ENCODE results near the gene CAPN14. TPM values are rescaled to one million over a fixed set of nuclear protein-coding genes. Genes with fewer than 3 reads are reported as not detected.

Gene CAPN14
- total RNA-seq, 2 donors from 2014 or later, result 0.43 to 1.2 TPM

DNA sequence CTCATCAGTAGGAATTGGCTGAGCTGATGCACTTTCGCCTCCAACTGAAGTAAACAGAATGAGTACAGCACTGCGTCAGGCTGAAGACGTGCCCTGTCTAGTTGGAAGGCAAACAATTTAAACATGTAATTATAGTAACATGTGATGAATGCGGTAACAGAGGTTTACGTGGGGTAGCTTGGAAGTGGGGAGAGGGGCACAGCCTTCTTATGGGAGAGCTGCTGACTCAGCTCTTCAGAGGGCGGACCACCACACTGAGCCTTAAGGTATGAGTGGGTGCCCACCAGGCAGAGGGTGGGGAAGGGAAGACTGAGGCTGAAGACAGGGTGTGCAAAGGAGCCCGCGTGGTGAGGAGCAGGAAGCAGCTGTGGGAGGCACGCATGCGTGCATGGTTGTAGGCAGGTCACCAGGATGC lies 10.4 kb upstream of the CAPN14 start:
- H3K27me3 Mint-ChIP-seq, result peaks cover 13 to 44% of the 10 kb centered on the region in 2 donors

DNA sequence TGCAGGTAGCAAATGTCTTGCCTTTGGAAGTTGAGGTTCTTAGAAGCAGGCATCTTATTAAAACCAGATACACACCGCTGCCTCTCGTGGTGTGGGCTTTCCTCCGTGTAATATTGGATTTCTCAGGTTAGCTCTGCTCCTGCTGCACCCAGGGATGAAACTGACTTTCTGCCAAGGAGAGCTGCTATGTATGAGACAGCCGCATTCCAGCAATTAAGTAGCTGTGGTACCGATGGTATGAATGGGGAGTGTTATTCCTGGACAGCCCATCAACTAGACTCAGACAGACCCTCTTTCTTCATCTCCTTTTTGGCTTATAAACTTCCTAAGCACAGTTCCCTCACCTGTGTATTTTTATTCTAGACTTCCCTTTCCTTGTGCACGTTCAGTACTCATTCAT lies 9.8 kb upstream of the CAPN14 start:
- H3K36me3 Mint-ChIP-seq, result no peaks in the 10 kb centered on the region
- DNase-seq (ENCODE audit: low spot score) (no peak), ATAC-seq (no peak)
- no peaks in the 10 kb centered on the region for H3K4me1 Mint-ChIP-seq (ENCODE audit: low read depth in 2 of 2)
- H3K4me3 Mint-ChIP-seq, result no peak overlapping the region
- H3K27ac Mint-ChIP-seq, result no peak overlapping the region
- H3K27me3 Mint-ChIP-seq, result peaks cover 16 to 48% of the 10 kb centered on the region in 2 donors
- no peaks in the 10 kb centered on the region for H3K9me3 Mint-ChIP-seq

More for the DNA sequence above, 10.4 kb upstream of the CAPN14 start:
- Mint-ChIP-seq H3K4me3 (no peak overlapping the region), H3K27ac (no peak overlapping the region), H3K9me3 (no peaks in the 10 kb centered on the region), H3K36me3 (no peaks in the 10 kb centered on the region), H3K4me1 (ENCODE audit: low read depth in 2 of 2) (peaks cover 0 to under 1% of the 10 kb centered on the region in 2 donors)
- DNase-seq (ENCODE audit: low spot score) (no peak), ATAC-seq (peak; percentile 56)

DNA sequence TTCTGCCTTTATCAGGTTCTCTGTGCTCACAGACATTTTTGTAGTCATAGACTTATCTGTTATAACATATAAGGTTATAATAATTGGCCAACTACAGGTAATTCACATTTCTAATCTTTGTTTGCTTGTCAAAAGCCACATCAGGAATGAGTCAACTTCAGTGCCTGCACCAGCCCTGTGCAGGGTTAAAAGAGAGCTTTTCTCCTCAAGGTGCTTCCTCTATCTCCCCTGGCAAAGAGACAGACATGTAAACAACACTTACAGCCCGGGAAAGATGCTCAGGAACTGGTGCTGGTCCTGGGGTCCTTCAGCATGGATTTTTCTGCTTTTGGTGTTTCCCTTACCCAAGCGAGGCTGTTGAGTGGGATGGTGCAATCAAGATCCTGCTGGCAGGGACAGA lies 9.0 kb upstream of the CAPN14 start:
- Mint-ChIP-seq H3K27ac (no peak overlapping the region), H3K36me3 (no peaks in the 10 kb centered on the region), H3K9me3 (no peaks in the 10 kb centered on the region), H3K27me3 (peaks cover 20 to 50% of the 10 kb centered on the region in 2 donors), H3K4me1 (ENCODE audit: low read depth in 2 of 2) (peaks cover 0 to 4% of the 10 kb centered on the region in 2 donors), H3K4me3 (no peak overlapping the region)
- DNase-seq (ENCODE audit: low spot score), result no peak
- ATAC-seq, result no peak

DNA sequence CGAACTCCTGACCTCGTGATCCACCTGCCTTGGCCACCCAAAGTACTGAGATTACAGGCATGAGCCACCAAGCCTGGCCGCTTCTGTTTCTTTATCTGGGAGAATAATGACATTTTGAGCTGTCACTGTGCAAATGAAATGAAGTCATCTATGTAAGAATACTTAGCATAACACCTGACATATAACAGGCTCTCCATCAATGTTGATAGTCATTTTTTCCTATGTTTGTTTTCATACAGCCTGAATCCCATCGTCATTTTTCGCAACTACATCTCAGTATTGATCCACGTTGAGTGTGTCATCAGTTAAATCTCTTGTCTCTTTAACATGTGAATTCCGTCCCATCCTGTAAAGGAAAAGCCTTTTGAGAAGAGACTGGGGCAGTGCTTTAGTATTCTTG lies 6.4 kb upstream of the CAPN14 start:
- DNase-seq (ENCODE audit: low spot score) (no peak), ATAC-seq (no peak)
- H3K27me3 Mint-ChIP-seq, result peaks cover 22 to 42% of the 10 kb centered on the region in 2 donors
- no peak overlapping the region for H3K4me3 Mint-ChIP-seq
- peaks cover 0 to 13% of the 10 kb centered on the region in 2 donors for H3K4me1 Mint-ChIP-seq (ENCODE audit: low read depth in 2 of 2)
- no peaks in the 10 kb centered on the region for H3K9me3 Mint-ChIP-seq
- no peak overlapping the region for H3K27ac Mint-ChIP-seq
- no peaks in the 10 kb centered on the region for H3K36me3 Mint-ChIP-seq

DNA sequence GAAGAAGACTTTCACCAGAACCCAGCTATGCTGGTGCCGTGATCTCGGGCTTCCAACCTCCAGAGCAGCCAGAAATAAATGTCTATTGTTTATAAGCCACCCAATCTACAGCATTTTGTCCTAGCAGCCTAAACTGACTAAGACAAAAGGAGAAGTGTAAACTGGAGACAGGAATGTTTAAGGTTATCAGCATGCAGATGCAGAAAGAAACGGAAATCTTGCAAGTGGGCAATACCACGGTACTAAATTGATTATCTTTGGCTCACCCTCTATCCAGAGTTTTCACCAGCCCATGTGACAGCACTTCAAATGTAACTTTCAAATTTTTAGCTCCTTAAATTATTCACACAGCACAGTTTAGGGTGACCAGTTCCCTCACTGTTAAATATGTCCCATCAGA lies 5.7 kb upstream of the CAPN14 start:
- Mint-ChIP-seq H3K36me3 (no peaks in the 10 kb centered on the region), H3K4me3 (no peak overlapping the region), H3K9me3 (no peaks in the 10 kb centered on the region), H3K4me1 (ENCODE audit: low read depth in 2 of 2) (peaks cover 2 to 15% of the 10 kb centered on the region in 2 donors), H3K27me3 (peaks cover 22 to 39% of the 10 kb centered on the region in 2 donors), H3K27ac (no peak overlapping the region)
- ATAC-seq (no peak), DNase-seq (ENCODE audit: low spot score) (no peak)

DNA sequence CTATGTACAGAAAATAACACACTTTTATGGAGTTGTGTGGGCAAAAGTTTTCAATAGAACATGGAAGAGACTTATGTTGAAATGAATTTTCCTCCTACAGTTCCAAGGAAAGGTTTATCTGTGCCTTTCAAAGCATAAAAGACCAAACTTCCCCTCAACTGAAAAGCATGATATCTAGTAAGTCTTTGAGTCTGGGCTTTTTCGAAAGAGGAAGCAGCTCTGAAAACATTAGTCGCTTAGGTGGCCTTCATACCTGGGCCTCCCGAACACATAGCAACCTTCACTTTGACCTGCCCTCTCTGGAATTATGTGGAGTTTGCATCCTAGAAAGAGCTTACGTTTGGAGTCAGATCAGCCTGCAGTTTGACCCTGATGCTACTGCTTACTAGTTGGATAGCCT lies 4.8 kb upstream of the CAPN14 start:
- H3K27ac Mint-ChIP-seq, result no peak overlapping the region
- H3K27me3 Mint-ChIP-seq, result peaks cover 22 to 34% of the 10 kb centered on the region in 2 donors
- peaks cover 9 to 24% of the 10 kb centered on the region in 2 donors for H3K4me1 Mint-ChIP-seq (ENCODE audit: low read depth in 2 of 2)

DNA sequence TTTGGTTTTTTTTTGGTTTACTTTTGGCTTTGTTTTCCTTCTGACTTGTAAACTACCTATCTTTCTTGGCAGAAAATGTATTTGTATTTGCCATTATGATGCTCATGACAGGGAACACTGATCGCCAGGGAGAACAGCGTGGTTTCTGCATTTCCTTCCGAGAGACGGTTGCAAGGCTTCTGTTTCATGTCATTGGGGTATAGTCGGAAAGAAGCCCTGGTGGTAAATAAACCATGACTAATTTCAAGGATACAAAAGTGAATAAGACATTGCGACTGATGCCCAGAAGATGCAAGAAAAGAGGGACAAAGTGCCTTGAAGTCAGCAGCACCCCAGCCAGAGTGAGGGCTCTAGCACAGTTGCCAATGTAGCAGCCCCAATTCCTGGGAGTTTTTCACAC lies 4.2 kb upstream of the CAPN14 start:
- H3K4me3 Mint-ChIP-seq, result peak overlapping the region; percentile 26
- H3K27ac Mint-ChIP-seq, result no peak overlapping the region
- peaks cover 14 to 29% of the 10 kb centered on the region in 2 donors for H3K4me1 Mint-ChIP-seq (ENCODE audit: low read depth in 2 of 2)
- DNase-seq (ENCODE audit: low spot score) (no peak), ATAC-seq (peak in 1 of 2 donors; percentile 41)
- H3K9me3 Mint-ChIP-seq, result no peaks in the 10 kb centered on the region
- H3K36me3 Mint-ChIP-seq, result no peaks in the 10 kb centered on the region
- peaks cover 22 to 34% of the 10 kb centered on the region in 2 donors for H3K27me3 Mint-ChIP-seq

More for the DNA sequence above, 4.8 kb upstream of the CAPN14 start:
- no peak for DNase-seq (ENCODE audit: low spot score)
- no peaks in the 10 kb centered on the region for H3K9me3 Mint-ChIP-seq
- ATAC-seq, result no peak
- no peak overlapping the region for H3K4me3 Mint-ChIP-seq
- no peaks in the 10 kb centered on the region for H3K36me3 Mint-ChIP-seq

DNA sequence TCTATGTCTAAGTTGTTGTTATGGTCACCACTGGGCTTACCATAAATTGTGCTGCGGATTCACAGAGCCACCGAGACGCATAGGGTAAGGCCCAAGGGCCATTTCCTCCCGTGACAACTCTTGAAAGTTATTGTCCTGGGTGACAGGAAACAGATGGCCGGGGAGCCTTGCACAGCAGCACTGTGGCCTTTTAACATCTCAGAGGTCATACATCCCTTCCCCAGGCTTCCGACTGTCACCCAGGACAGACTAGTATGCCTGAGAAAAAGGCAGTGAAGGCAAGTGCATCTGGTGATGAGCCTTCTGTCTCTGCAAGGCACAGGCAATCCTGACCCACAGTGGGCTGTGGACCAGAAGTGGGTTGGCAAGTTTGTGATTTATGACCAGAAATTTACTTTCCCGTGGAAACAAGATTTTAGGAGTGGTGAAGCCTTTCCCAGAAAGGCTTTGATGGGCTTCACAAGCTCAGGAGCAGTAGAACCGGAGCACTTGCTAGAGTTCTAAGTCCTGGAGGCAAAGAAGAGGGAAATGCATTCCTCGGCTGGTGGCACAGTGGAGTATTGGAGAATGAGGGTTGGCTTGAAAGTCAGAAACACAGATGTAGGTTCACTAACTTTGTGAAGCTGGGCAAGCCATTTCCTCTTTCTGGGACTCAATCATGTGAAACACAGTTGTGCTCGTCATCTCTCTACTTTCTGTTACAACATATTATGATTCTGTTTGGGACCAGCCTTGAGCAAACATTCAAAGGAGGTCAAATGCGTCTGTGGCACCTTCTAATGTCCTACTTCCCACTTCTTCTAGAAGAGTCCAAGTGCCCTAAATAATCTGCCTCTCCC lies 2.0 kb upstream of the CAPN14 start:
- Mint-ChIP-seq H3K27me3 (peaks cover 15 to 27% of the 10 kb centered on the region in 2 donors), H3K36me3 (no peaks in the 10 kb centered on the region), H3K4me3 (no peak overlapping the region), H3K4me1 (ENCODE audit: low read depth in 2 of 2) (peaks cover 20 to 41% of the 10 kb centered on the region in 2 donors), H3K27ac (no peak overlapping the region), H3K9me3 (no peaks in the 10 kb centered on the region)
- DNase-seq (ENCODE audit: low spot score) (no peak), ATAC-seq (peak in 1 of 2 donors; percentile 35)

DNA sequence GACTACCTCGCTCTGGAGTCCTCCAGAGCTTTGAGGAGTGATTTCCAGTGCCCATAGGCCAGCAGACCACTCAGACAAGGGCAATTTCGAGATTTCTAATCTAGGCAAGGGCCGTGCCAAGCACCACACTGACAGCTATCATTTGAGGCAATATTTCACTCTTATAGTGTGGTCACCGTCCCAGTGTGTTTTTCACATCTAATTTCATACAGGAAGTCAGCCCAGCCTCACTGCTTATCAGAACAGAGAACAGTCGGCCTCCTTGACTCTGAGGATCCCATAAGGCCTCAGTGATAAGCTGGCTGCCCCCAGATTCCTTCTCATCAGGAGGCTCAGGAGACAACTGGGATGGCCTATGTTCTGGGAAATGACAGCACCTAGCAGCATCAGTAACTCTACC lies 581 bp downstream of the CAPN14 start:
- H3K9me3 Mint-ChIP-seq, result no peaks in the 10 kb centered on the region
- H3K4me3 Mint-ChIP-seq, result no peak overlapping the region
- no peaks in the 10 kb centered on the region for H3K36me3 Mint-ChIP-seq
- peaks cover 20 to 41% of the 10 kb centered on the region in 2 donors for H3K4me1 Mint-ChIP-seq (ENCODE audit: low read depth in 2 of 2)
- no peak overlapping the region for H3K27ac Mint-ChIP-seq
- ATAC-seq (peak in 1 of 2 donors; percentile 68), DNase-seq (ENCODE audit: low spot score) (no peak)
- peaks cover 6 to 9% of the 10 kb centered on the region in 2 donors for H3K27me3 Mint-ChIP-seq

DNA sequence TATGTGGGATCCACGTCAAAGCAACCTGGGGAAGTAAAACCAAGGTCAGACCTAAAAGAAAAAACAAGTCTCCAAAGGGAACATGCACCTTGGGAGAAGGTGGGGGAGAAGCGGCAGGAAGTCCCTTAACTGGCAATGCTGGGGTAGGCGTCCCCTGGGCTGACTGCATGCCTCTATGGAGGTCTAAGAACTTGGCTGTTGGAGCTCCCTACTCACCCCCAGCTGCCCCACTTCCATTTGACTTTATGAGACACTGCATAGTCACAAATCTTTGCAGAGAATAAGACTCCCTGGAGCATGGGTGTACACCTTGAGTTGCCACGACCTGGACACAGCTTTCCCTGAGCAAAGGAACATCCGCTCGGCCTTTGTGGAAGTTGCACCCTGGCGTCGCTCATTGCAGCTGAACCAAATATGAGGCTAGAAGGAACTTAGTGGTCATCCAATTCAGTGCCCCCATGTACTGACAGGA lies 2.8 kb downstream of the CAPN14 start:
- peaks cover 20 to 36% of the 10 kb centered on the region in 2 donors for H3K4me1 Mint-ChIP-seq (ENCODE audit: low read depth in 2 of 2)
- peaks cover 0 to 5% of the 10 kb centered on the region in 2 donors for H3K27me3 Mint-ChIP-seq
- no peak overlapping the region for H3K27ac Mint-ChIP-seq
- DNase-seq (ENCODE audit: low spot score) (no peak), ATAC-seq (no peak)
- no peaks in the 10 kb centered on the region for H3K36me3 Mint-ChIP-seq
- H3K9me3 Mint-ChIP-seq, result no peaks in the 10 kb centered on the region
- no peak overlapping the region for H3K4me3 Mint-ChIP-seq

DNA sequence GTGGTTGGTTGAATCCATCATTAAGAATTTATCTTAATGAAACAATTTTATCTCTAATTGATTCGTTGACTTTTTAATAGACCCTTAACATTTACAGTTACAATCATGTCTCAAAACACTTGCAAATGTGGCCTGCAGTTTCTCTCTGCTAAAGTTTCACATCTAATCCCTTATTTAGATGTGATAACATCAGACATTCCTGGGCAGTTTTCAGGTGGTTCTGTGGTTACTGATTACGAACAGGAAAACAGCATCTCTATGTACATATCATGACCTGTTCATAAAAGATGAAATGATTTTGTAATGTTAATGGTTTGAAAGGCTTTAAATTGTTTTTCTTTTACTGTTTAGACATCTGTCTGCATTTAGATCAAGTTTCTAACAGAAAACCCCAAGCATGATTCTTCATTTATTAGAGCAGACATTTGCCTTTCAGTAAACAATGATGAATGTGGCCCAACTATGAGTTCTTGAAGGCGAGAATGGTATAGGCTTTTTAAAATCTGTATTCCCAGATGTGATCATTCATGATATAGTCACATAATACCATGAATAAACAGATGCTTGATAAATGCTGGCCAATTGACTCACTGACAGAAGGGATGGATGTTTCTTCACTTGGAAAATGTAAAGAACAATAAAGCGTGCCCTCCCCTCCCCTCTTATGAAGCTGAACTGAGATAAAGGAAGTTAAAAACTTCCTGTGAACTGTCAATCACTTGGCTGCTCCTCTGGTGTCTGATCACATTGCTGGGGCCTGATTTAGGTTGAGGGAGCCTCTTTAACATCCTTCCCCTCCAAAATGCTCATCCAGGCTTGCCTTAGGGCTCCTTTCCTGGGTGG lies 3.5 kb downstream of the CAPN14 start:
- Mint-ChIP-seq H3K4me3 (no peak overlapping the region), H3K36me3 (no peaks in the 10 kb centered on the region), H3K27ac (no peak overlapping the region), H3K9me3 (no peaks in the 10 kb centered on the region), H3K27me3 (peaks cover 0 to 3% of the 10 kb centered on the region in 2 donors), H3K4me1 (ENCODE audit: low read depth in 2 of 2) (peaks cover 20 to 29% of the 10 kb centered on the region in 2 donors)
- DNase-seq (ENCODE audit: low spot score) (no peak), ATAC-seq (no peak)

DNA sequence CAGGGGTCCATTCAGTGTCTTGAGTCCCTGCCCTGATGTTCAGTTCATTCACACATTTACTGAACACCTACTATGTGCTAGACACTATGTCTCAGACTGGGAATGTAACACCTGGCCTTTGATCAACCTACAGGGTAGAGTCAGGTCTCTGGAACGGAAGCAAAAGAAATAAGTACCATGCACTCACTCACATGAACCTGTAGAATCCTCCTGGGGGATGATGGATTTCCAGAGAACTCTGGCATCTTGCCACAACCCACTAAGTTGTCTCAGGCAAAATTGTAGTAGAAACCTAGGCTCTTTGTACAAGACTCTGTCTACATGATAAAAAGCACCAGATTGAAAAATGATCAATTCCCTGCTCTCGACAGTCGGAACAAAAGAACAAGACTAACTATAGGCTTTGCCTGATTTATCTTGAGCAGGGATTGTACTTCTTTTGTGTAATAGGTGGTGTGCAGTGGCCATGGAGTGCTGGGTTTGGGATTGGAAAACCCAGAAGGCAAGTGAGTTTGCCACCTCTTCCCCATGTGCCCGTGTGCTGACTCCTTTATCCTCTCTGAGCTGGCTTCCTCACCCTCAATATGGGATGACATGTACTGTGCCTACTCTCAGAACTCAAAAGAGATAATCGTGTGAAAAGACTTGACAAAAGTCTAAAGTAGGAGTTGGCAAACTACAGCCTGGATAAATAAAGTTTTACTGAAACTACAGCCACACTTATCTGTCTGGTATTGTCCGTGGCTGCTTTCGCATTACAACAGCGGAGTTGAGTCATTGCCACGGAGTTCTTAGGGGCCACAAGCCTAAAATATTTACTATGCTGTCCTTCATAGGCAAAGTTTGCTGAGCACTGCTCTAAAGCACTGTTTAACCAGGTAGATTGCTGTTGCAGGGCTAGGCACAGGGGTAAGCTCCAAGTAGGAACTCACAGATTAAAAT lies 4.4 kb downstream of the CAPN14 start:
- no peaks in the 10 kb centered on the region for H3K36me3 Mint-ChIP-seq
- DNase-seq (ENCODE audit: low spot score), result no peak
- no peak overlapping the region for H3K4me3 Mint-ChIP-seq
- peaks cover 17 to 25% of the 10 kb centered on the region in 2 donors for H3K4me1 Mint-ChIP-seq (ENCODE audit: low read depth in 2 of 2)
- H3K9me3 Mint-ChIP-seq, result no peaks in the 10 kb centered on the region
- H3K27ac Mint-ChIP-seq, result no peak overlapping the region
- peaks cover 0 to 3% of the 10 kb centered on the region in 2 donors for H3K27me3 Mint-ChIP-seq
- ATAC-seq, result no peak

DNA sequence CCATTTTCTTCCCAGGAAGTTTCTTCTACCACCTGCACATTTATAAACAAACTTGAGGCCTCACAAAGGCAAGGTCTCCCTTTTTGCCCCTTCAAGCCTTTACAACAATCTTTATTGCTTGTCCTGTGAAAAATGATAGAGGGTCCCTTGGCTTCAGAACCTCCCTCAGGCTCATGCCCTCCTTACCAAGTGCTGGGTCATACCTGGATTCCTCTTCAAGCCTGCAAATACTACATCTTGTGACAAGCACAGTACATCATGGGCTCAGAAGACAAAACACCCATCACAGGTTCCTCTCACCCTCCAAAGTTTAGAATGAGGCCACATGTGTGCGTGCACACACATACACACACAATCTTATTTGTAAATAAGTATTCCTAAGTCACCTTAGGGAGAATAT lies 9.1 kb downstream of the CAPN14 start:
- H3K27ac Mint-ChIP-seq, result no peak overlapping the region
- peaks cover 0 to 3% of the 10 kb centered on the region in 2 donors for H3K27me3 Mint-ChIP-seq
- no peaks in the 10 kb centered on the region for H3K9me3 Mint-ChIP-seq
- H3K36me3 Mint-ChIP-seq, result no peaks in the 10 kb centered on the region
- H3K4me3 Mint-ChIP-seq, result no peak overlapping the region
- no peak for ATAC-seq
- no peaks in the 10 kb centered on the region for H3K4me1 Mint-ChIP-seq (ENCODE audit: low read depth in 2 of 2)
- DNase-seq (ENCODE audit: low spot score), result no peak
